NCI-H774 (cell line): ENCODE data around the gene PHF21A.
A peak's percentile ranks its signal among the peaks of the same experiment; 100 is the strongest.
"Not testable (repeated sequence)": the region's sequence is repeated elsewhere in the genome, so short reads cannot be mapped to it uniquely, and the experiment has no call there.

Experiments
- DNase-seq: peaks from one replicate; lab custom pipeline; 2025; lab: John Stamatoyannopoulos, UW

The PHF21A gene

GRCh38 chr11:46034041-46034440, 87.2 kb downstream of the PHF21A start:
- no peak for DNase-seq

- DNase-seq = no peak
Observed at GRCh38 chr11:46026606-46027293, 94.5 kb downstream of the PHF21A start.

- no peak for DNase-seq
Observed at GRCh38 chr11:46020084-46020599, 101.1 kb downstream of the PHF21A start.

- no peak for DNase-seq
Observed at GRCh38 chr11:46018651-46019050, 102.6 kb downstream of the PHF21A start.

GRCh38 chr11:46017341-46017740, 103.9 kb downstream of the PHF21A start:
- no peak for DNase-seq

- no peak for DNase-seq
Observed at GRCh38 chr11:46015941-46016340, 105.3 kb downstream of the PHF21A start.

- DNase-seq = not testable (repeated sequence)
Observed at GRCh38 chr11:46014168-46014567, 107.1 kb downstream of the PHF21A start.

GRCh38 chr11:46012185-46012584, 109.1 kb downstream of the PHF21A start:
- no peak for DNase-seq

GRCh38 chr11:46010100-46010499, 111.2 kb downstream of the PHF21A start:
- DNase-seq = no peak

- no peak for DNase-seq
Observed at GRCh38 chr11:46009647-46010046, 111.6 kb downstream of the PHF21A start.

GRCh38 chr11:46006418-46007070, 114.7 kb downstream of the PHF21A start:
- DNase-seq = peak; percentile 73

GRCh38 chr11:46003572-46003971, 117.7 kb downstream of the PHF21A start:
- DNase-seq = no peak

GRCh38 chr11:46002189-46002588, 119.1 kb downstream of the PHF21A start:
- no peak for DNase-seq

- no peak for DNase-seq
Observed at GRCh38 chr11:46001448-46001914, 119.8 kb downstream of the PHF21A start.

- DNase-seq = peak; percentile 5
Observed at GRCh38 chr11:45997599-45997998, 123.7 kb downstream of the PHF21A start.

- DNase-seq = no peak
Observed at GRCh38 chr11:45995342-45995734, 125.9 kb downstream of the PHF21A start.

- DNase-seq = no peak
Observed at GRCh38 chr11:45994371-45995341, 126.6 kb downstream of the PHF21A start.

- DNase-seq = no peak
Observed at GRCh38 chr11:45993531-45994001, 127.7 kb downstream of the PHF21A start.

GRCh38 chr11:45988921-45989320, 132.3 kb downstream of the PHF21A start:
- no peak for DNase-seq

GRCh38 chr11:45985212-45985611, 136.0 kb downstream of the PHF21A start:
- no peak for DNase-seq

GRCh38 chr11:45984192-45984591, 137.1 kb downstream of the PHF21A start:
- no peak for DNase-seq

GRCh38 chr11:45983471-45983845, 137.8 kb downstream of the PHF21A start:
- DNase-seq = no peak
